ENCODE measurements around the gene ABCD1.
A peak's percentile ranks its signal among the peaks of the same experiment; 100 is the strongest.
"Not testable (repeated sequence)": the region's sequence is repeated elsewhere in the genome, so short reads cannot be mapped to it uniquely, and the experiment has no call there.

ABCD1 gene

DNA sequence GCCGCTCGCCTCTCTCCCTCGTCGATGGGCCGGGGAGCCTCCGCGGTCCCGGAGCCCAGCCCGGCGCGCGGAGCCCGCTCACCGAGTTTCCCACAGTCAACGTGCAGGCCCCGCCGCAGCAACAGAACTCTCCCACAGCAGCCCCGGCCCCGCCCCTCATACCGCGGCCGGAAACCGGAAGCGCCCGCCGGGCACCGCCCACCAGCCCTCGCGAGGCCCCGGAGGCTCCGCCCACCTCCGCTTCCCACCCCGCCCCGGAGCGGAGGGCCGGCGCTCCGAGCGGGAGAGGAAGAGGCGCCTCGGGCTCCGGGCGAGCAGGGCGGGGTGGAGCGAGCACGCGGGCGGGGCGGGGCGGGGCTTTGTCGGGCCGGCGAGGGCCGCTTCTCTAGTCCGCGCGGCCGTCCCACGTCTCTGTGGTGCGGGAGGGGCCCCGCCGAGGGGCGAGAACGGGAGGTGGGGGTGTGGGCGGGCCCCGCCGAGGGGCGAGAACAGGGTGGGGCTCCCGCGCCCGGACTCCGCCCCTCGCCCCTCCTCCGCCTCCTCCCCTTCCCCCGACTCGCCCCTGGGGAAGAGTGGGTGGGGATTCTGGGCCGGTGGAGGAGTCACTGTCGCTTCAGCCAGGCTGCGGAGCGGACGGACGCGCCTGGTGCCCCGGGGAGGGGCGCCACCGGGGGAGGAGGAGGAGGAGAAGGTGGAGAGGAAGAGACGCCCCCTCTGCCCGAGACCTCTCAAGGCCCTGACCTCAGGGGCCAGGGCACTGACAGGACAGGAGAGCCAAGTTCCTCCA lies at the start of gene ABCD1, which contains the start of gene BCAP31:
Gene ABCD1, plus strand, starts transcription at position 605 of the 787 bp plus-strand sequence. CDS start 411 bp downstream, outside the sequence.
Gene BCAP31, minus strand, starts transcription at position 136 of the 787 bp plus-strand sequence. CDS start 1,143 bp downstream, outside the sequence.
- DNase-seq (ENCODE audit: low read depth in 2 of 2) = peak; percentile 77 to 80

GRCh38 chrX:153681175-153681574 lies 43.5 kb upstream of the ABCD1 start:
- DNase-seq (ENCODE audit: low read depth in 2 of 2) = no peak

DNA sequence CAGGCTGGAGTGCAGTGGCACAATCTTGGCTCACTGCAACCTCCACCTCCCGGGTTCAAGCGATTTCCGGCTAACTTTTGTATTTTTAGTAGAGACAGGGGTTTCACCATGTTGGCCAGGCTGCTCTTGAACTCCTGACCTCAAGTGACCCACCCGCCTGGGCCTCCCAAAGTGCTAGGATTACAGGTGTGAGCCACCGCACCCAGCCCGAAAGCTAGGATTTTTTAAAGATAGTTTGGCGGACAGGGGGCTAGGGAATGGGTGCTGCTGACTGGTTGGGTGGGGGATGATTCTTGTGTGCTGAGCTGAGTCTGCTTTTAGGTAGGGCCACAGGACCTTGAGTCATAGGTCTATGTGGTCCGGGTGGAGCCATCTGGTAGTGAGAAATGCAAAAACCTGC lies 41.2 kb upstream of the ABCD1 start:
- not testable (repeated sequence) for DNase-seq (ENCODE audit: low read depth in 2 of 2)

DNA sequence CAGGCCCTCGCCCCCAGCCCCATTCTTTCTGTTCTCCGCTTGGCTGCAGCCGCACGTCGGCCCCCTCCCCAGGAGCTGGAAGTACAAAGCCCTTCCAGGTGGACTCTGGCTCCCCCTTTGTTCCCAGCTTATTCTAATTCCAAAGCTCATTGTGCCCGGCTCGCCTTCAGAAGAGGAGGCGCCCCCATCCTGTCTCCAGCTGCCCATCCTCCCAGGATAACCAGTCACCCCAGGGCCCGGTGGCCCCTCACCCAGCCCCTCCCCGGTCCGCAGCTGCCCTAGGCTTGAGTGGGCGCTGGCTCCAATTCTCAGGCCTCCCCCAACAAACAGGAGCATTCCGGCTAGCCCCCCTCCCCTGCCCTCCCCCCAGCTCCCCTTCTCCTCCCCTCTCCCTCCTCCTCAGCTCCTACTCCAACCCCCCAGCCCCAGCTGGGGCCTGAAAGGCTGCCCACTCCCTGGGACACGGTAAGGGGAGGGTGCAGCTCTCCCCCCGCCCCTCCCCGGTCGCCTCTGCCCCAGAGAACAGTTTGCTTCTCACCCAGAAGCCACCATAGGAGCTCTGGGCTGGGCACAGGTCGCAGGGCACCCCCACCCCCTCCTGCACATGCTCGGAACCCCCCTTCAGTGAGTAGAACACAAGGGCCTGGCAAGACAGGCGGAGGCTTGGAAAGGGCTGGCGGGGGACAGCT lies 40.0 kb upstream of the ABCD1 start:
- no peak for DNase-seq (ENCODE audit: low read depth in 2 of 2)

DNA sequence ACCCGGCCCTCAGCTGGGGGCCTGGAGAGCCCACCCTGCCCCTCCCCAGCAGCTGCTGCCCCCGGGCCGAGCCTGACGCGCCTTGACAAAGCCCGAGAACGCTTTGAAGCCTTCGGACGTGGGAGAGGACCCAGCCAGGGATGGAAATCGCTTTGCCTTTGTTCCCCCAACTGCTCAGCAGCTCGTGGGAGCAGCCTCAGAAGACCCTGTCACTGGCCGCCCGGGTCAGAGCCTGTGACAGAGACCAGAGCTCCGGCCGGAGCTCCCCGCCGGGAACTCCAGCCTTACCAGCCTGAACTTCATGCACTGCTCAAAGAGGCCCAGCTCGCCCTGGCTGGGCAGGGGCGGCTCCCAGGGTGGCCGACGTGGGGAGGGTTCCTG lies 39.5 kb upstream of the ABCD1 start:
- no peak for DNase-seq (ENCODE audit: low read depth in 2 of 2)

- DNase-seq (ENCODE audit: low read depth in 2 of 2) = no peak
These were observed 38.6 kb upstream of the ABCD1 start for GRCh38 chrX:153685751-153686696.

DNA sequence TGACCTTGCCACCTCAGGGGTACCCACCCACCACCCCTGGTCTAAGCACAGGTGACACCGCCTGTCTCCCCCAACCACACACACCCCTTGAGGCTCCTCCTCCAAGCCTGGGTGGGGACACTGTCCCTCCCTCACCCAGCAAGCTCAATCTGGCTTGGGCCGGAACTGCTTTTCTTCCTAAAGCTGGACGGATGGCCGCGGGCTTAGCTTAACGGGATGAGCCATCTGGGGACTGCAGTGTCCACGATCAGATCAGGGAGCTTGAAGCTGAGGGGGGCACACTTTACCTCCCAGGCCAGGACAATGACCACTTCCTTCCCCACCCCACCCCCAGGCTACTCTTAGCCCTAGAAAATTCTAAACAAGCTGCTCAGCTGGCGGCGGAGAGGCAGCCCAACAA lies 37.9 kb upstream of the ABCD1 start:
- DNase-seq (ENCODE audit: low read depth in 2 of 2) = no peak

GRCh38 chrX:153687121-153688039 lies 37.3 kb upstream of the ABCD1 start, which contains the start of gene SLC6A8:
Gene SLC6A8, plus strand, starts transcription at chrX:153687926. Its CDS starts 649 bp downstream, at chrX:153688575.
- peak in 1 of 2 donors; percentile 13 for DNase-seq (ENCODE audit: low read depth in 2 of 2)

DNA sequence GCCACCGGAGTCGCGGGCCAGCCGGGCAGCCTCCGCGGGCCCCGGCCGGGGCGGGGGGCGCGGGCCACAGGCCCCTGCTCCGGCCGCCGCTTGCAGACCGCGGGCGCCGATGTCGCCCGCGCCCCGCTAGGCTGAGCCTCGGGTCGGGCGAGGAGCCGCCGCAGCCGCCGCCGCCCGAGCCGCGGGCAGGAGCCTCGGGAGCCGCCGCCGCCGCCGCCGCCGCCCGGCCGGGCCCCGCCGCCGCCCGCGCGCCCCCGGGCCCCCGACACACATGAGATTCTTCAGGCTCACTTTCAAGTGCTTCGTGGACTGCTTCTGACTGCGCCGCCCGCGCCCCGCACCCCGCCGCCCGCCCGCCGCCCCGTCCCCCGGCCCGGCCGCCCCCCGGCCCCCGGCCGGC lies 36.6 kb upstream of the ABCD1 start:
- no peak for DNase-seq (ENCODE audit: low read depth in 2 of 2)

DNA sequence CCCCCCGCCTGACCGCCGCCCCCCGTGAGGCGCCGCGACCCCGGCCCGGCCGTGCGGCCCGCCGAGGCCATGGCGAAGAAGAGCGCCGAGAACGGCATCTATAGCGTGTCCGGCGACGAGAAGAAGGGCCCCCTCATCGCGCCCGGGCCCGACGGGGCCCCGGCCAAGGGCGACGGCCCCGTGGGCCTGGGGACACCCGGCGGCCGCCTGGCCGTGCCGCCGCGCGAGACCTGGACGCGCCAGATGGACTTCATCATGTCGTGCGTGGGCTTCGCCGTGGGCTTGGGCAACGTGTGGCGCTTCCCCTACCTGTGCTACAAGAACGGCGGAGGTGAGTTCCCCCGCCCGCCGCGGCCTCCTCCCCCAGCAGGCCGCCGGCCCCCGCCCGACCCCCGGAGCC lies 36.1 kb upstream of the ABCD1 start:
- DNase-seq (ENCODE audit: low read depth in 2 of 2) = no peak

DNA sequence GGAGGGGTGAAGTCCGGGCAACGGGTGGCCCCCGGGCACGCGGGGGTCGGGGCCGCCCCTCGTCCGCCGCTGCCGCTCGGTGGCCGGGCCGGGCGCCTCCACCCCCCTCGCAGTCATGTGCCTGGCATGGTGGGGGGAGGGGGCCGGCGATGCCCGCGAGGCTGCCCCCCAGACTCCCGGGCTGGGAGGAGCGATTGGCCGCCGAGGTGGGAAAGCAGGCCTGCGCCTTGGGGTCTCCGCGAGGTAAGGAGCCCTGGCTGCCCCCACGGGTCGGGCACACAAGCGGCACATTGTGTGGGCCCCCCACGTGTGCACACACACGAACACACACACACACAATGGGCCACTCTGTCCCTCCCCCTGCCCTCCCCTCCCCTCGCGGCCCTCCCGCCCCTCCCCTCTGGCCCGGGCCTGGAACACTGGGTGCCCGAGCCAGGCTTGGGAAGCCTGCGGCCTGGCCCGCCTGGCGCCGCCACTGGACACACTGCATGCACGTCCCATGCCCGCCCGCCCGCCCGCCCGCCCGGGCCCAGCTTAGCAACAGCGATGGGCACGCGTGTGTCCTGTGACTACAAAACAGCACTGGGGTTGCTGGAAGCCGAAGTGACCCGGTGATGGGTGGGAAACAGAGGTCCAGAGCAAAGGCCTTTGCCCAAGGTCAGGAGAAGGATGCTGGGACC lies 35.6 kb upstream of the ABCD1 start:
- DNase-seq (ENCODE audit: low read depth in 2 of 2) = no peak

DNA sequence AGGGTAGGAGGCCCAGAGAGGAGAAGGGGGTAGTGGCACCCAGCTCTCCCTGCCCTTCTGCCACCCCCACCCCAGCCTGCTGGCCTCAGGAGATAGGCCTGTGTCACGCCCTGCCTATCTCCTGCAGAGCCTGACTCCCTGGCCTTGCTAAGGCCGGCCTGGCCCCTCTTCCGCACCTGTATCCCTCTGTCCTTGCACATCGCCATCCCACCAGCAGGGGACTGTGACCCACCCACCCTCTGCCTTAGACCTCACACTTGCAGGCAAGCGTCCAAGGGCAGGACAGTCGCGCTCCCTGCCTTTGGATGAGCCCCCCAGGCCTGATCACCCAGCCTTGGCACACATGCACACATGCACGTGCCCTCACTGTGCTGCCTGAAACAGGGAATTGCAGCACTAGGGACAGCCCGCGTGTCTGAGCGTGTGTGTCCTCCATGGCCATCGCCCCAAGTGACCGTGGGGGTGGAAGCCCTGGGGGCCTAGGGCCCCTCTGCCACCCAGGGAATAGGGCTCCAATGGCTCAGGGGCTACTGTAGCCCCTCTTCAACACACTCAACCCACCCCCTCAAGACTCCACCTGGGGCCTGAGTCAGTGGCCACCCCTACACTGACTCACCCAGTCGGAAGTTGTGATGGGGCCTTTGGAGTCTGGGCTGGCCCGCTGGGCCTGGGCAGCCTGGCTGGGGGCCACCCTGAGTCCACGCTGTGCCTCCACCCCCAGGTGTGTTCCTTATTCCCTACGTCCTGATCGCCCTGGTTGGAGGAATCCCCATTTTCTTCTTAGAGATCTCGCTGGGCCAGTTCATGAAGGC lies 34.8 kb upstream of the ABCD1 start:
- no peak for DNase-seq (ENCODE audit: low read depth in 2 of 2)

GRCh38 chrX:153690466-153690865 lies 34.2 kb upstream of the ABCD1 start:
- no peak for DNase-seq (ENCODE audit: low read depth in 2 of 2)

DNA sequence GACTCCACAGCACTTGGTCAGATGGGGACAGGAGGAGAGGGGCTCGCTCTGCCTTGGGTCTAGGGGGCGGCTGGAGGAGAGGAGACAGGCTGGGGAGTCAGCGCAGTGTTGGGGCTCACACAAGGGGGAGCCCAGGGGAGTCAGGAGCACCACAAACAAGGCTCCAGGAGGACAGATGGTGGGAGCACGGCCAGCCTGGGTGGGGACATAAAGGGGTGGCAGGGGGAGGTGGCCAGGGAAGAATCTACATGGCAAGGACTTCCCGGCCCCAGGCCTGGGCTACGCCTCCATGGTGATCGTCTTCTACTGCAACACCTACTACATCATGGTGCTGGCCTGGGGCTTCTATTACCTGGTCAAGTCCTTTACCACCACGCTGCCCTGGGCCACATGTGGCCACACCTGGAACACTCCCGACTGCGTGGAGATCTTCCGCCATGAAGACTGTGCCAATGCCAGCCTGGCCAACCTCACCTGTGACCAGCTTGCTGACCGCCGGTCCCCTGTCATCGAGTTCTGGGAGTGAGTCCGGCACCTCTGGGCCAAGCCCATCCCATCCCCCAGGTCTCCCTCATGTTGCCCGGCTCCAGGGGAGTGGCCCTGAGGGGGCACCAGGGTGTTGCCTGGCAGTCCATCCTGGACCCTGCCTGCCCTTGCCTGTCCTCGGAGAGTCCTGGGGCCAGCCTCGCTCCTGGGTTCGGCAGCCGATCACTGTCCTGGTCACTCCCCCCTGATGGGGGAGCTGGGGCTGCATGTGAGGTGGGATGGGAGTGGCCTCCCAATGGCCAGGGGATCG lies 33.4 kb upstream of the ABCD1 start:
- not testable (repeated sequence) for DNase-seq (ENCODE audit: low read depth in 2 of 2)

GRCh38 chrX:153692003-153692402 lies 32.7 kb upstream of the ABCD1 start:
- no peak for DNase-seq (ENCODE audit: low read depth in 2 of 2)

GRCh38 chrX:153692611-153693156 lies 32.0 kb upstream of the ABCD1 start:
- DNase-seq (ENCODE audit: low read depth in 2 of 2) = no peak

DNA sequence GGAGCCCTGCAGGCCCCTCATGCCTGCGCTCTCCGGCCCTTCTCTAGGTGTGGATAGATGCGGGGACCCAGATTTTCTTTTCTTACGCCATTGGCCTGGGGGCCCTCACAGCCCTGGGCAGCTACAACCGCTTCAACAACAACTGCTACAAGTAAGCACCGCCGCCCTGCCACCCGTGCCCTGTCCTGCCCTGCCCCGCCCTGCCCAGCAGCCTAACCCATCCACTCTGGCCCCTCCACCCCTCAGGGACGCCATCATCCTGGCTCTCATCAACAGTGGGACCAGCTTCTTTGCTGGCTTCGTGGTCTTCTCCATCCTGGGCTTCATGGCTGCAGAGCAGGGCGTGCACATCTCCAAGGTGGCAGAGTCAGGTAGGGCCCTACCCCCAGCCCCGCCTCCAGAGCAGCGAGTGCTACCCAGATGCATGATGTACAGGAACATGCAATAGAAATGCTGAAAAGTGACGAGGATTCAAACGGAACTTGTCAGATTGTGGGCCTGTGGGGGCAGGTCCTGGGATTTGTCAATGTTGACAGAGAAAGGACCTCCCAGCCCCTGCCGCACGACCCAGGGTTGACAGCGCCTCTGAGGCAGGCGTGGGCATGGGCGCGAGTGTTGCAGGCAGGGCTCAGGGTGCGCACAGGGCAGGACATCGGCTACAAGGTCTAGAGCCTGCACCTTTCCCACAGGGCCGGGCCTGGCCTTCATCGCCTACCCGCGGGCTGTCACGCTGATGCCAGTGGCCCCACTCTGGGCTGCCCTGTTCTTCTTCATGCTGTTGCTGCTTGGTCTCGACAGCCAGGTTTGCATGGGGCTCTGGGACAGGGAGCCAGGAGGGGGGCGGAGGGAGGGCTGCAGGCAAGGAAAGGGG lies 31.2 kb upstream of the ABCD1 start:
- DNase-seq (ENCODE audit: low read depth in 2 of 2) = no peak

Data from stimulated activated CD4-positive, alpha-beta T cell treated with anti-CD3 and anti-CD28 coated beads, Interleukin-4, amount 100 ng/mL, for 48 hours (primary cell).